ENCODE results near the gene ZFR.

The ZFR gene

DNA sequence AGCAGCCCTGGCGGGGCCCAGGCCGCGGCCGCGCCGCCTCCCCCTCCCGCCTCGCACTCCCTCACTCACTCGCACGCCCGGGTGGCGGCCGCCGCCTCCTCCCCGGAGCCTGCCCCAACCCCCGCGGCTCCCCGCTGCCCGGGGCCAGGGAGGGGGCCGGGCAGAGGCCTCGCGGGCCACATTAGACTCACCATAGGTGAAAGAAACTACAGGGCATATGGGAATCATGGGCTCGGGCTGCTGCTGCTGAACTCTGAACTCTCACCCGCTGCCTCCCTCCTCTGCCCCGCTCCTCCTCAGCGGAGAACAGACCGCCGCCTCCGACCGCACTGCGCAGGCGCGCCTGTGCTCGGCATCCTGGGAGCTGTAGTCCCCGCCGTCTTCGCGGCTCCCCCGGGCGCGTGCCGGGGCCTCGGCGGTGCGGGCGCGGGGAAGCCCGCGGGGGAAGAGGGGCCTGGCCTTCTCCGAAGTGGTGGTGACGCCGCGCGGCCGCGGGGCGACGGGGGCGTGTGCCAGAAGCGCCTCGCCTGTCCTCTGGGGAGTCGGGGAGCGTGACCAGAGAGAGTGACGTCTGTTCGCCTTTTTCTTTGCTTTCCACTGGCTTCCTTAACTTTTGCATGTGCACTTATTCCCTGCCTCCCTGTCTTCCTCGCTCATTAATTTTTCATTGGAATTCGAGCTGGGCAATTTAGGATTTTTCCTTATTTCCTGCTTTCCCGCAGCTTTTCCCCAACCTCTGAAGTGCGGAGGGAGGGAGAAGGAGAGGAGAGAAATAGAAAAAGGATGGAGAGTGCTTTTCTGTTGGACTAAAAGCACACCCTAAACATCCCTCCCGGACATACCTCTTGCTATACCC is at the start of gene ZFR:
Gene ZFR, minus strand, starts transcription at position 310 of the 856 bp plus-strand sequence. Its CDS starts 82 bp downstream, at position 228.
- DNase-seq (ENCODE audit: low read depth, low spot score): peak; percentile 93

DNA sequence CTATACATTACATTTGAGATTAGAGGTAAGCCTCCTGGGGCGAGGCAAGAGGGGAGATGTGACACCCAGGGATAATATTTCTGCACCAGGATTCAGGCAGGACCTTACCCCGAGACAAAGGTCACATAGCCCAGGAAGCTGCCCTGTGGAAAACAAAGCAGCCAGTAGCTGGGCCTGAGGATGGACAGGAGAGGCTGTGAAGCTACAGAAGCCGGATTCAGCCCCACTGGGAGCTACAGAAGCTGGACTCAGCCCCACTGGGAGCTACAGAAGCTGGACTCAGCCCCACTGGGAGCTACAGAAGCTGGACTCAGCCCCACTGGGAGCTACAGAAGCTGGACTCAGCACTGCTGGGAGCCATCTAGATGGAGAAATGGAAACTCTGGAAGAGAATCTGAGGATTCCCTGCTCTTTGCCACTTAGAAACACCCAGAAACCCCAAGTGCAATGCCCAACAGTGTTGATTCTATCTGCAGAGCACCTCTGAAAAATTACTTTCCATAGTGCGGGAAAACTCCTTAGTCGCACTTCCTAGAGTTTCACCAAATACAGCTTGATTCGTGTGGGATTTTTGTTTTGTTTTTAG is 46.5 kb upstream of the ZFR start:
- no peak for DNase-seq (ENCODE audit: low read depth, low spot score)

DNA sequence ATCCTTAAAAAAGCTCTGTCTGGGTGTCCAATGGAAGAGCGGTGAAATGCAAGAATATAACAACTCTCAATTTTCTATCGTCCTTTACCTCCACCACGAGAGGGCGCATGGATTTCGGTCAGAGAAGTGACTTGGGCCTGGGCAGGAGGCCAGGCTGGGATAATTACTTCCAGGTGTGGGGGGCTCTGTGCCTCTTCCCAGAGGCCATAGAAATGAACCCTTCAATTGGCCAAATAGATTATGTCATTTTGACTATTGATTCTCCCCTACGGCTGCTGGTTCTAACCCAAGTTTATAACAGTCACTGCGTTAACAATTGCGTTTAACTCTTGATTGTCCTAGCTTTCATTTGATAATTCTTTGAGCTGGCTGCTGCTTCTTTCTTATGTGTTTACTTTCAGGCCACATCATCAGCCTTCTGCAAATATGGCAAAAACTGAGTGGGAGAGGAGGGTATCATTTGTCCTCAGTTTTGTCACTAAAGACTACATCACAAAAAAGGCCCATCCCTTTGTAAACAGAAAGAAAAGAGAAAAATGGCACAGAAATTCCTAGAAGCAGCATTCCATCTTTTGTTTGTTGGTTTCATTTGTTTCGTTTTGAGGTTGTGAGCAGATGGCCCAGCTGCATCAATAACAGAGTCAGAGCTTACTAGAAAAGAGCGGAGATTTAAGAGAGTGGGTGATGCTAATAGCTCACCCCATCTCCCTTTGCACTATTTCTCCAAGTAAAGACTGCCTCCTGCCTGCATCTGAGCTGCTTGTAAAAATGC is 45.4 kb upstream of the ZFR start:
- peak; percentile 72 for DNase-seq (ENCODE audit: low read depth, low spot score)

DNA sequence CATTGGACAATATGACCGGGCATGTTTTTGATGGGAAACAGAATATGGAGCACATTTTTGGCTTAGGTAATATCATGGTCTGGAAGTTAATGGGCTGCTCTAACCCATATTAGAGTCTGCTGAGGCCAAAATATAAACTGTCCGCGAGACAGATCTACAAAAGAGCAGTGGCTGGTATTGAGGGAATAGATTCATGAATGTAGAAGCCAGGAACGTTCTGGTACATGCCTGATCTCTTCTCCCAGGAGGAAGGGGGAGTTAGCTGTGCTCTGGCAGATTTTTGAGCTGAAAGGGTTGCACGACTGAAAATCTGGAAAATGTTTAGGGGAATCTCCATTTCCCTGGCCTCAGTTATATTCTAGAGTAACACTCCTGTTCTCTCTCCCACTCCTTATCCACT is 42.9 kb upstream of the ZFR start:
- no peak for DNase-seq (ENCODE audit: low read depth, low spot score)

DNA sequence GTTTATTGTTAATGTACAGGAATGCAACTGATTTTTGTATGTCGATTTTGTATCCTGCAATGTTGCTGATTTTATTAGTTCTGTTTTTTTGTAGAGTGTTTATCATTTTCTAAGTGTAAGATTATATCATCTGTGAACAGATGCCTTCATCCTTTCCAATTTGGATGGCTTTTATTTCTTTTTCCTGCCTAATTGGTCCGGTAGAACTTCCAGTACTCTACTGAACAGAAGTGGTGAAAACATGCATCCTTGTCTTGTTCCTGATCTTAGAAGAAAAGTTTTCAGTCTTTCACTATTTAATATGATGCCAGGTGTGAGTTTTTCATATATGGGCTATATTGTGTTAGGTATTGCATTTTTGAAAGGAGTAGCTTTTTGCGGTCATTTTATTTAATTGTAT is 42.5 kb upstream of the ZFR start:
- no peak for DNase-seq (ENCODE audit: low read depth, low spot score)

DNA sequence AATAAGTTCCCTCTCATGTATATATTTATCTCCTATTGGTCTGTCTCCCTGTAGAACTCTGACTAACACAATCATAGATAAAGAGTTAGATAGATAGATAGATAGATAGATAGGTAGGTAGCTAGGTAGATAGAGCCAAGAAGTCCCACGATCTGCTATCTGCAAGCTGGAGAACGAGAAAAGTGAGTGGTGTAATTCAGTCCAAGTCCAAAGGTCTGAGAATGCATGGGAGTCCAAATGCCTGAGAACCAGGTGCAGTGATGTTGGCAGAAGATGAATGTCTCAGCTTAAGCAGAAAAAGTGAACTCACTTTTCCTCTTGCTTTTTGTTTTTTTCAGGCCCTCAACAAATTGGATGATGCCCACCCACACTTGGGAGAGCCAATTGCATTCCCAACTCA is 37.7 kb upstream of the ZFR start:
- no peak for DNase-seq (ENCODE audit: low read depth, low spot score)

DNA sequence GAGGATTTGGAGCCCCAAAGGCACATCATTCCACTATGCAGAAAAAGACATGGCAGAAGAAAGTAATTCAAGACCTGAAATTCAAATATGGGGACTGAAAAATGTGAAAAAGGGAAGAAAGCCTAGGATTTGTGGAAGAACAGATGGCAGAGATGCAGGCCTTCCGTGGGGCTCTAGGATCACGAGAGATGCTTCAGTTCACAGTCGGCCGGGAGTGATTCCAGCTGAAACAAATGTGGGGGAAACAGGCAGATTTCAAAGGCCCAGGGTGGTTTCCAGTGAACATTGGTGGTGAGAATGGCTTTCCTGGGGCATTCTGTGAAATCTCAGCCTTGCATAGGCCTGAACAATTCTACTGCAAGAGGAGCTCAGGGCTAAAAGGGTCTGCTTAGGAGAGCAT is 34.6 kb upstream of the ZFR start:
- no peak for DNase-seq (ENCODE audit: low read depth, low spot score)

DNA sequence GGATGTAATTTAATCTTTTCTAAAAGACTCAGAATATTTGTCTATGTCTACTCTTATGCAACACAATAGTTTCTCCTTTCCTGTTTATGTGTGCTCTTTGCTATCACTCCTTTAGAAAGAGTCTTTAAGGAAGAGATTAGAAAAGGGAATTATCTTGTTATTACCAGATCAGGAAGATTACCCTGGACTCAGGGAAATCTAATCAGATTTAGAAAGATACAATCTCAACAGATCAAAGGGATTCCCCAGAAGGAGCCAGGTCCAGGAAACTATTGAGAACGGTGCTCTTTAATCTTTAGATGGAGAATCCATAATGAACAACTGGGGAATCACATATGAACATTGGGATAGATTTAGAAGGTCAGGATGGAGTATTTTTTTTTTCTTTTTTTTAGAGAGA is 32.4 kb upstream of the ZFR start:
- no peak for DNase-seq (ENCODE audit: low read depth, low spot score)

DNA sequence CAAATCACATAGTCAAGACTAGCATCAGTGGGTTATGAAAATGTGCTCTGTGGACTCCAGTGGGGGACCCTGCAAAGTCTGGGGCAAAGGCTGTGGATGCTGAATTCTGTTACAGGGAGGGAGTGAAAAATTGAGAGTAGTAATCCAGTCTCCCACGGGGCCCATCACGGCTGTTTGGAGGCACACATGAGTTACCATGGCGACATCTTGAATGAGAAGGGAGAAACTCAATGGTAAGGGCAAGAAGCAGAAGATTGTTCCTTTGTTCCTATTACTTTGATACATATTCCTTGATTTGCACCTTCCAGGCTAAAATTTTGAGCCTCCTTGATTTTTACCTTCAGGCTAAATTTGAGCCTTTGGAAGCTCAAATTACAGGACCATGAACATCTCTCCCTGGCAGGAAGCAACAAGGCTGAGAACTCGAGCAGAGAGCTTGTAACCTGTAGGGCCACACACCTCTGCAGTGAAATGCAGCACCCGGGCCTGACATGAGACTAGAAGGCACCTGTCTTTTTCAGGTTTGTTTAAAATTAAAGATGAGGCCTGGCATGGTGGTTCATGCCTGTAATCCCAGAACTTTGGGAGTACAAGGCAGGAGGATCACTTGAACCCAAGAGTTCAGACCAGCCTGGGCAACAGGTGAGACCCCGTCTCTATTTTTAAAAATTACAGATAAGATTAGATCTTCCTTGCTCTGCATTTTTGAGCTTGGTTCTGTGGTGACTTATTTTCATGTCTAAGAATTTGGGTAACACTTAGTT is 31.0 kb upstream of the ZFR start:
- DNase-seq (ENCODE audit: low read depth, low spot score): no peak

DNA sequence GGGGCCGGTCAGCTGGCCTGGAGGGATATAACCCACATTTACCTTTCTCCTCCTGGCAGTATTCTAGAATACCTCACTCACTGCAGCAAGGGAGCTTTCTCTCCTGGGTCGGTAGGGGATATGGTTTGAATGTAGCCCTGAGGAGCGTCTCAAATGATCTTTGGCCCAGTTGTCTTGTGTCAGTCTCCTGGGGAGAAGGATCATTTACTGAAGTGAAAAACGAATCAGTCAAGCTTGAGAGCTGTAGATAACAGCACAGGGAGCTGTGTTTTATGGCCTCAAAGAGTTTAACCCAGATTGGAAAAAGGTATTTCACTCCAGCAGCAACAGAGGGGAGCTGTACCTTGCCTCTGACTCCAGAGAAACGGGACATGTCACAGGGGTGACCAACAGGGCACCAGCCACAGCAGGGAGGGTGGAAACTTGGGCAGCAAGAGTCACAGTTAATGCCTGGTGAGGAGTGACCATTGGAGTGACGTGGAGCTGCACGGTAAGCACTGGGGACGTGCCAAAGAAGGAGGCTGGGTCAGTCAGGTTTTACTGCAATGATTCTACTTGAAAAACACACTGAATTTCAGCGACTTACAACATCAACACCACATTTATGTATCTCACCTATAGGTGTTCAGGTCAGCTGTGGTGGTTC is 29.8 kb upstream of the ZFR start:
- DNase-seq (ENCODE audit: low read depth, low spot score): peak; percentile 77

DNA sequence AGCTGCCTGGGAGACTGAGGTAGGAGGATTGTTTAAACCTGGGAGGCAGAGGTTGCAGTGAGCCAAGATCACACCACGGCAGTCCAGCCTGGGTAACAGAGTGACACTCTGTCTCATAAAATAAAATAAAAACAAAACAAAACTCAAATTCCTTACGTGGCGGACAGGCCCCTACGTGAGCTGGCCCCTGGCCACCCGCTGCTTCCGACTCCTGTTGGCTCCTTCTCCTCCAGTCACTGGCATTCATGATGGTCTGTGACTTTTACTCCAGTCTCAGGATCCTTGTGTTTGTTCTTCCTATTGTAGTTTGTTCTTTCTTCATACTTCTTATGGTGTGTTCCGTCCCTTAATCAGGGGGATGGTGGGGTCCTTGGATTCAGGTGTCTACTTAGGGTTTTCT is 28.5 kb upstream of the ZFR start:
- DNase-seq (ENCODE audit: low read depth, low spot score): no peak

DNA sequence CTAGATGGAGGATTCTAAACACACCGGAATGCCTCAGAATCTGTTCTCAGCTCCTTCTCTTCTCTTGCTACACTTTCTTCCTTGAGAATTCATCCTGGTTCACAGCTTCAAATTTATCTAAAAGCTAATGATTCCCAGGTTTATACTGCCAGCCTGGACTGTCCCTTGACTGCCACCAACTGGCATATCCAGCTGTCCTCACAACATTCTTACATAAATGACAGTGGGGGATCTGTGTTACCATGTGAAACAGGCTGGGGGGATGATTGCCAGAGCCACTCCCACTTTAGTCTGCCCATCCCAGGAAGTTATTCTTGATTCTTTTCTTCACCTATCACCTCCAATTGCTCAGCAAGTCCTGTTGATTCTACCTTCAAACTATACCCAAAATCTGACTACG is 27.2 kb upstream of the ZFR start:
- DNase-seq (ENCODE audit: low read depth, low spot score): no peak

DNA sequence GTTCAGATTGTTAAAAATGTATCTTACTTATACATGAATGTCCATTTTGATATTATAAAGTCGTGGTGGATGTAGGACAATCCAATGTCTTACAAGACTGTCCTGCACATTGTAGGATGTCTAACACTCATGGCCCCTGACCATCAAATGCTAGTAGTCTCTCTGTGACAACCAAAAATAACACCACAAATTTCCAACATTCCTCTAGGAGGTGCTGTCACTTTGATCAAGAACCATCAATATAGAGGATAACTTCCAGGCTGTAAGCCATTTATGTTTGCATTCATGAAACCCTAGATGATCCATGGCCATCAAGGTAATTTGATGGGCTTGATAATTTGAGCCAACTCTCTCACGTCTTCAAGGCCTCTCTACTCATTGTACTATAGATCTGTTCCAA is 20.5 kb upstream of the ZFR start:
- no peak for DNase-seq (ENCODE audit: low read depth, low spot score)

DNA sequence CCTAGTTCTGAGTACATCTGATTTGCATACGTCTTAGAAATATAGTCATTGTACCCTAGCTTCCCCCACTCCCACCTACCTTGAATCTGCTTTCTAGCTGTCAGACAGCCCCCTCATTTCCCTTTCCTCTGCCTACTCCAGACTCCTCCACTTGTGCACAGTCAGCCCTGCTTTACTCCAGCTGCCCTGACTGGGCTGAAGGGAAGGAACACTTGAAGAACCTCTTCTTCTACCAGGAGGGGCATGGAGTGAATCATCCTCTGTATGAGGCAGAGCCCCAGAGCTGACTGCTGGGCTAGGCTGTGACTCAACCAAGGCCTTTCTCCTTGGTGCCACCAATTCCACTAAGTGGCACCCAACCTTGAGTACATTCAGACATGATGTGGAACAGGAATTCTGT is 18.1 kb upstream of the ZFR start:
- DNase-seq (ENCODE audit: low read depth, low spot score): no peak

DNA sequence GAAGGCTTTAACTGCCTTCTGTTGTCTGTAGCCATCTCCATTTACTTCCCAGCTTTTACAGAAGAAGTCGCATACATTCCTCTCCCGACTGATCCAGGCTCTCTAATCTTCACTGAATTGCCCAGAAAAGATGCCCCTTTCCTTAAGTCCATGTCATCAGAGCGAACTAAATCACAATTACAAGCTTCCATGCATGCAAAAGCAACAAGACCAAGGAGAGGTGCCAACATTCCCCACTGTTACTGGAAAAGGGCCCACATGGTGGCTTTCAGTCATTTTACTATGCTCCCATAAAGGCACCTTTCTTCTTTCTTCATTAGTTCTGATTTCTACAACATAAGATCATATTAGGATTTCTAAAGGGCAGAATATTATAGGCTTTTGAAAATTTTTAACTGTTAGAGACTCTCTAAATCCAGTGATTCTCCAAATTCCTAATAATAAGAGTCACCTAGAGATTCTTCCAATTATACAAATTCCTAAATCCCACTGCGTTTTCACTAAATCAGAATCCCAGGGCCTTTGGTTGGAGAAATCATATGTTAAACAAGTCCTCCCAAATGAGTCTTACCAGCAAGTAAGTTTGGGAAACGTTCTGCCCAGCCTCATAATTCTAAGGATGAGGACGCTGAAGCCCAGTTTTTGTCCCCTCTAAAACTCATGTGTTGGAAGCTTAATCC is 17.0 kb upstream of the ZFR start:
- no peak for DNase-seq (ENCODE audit: low read depth, low spot score)

DNA sequence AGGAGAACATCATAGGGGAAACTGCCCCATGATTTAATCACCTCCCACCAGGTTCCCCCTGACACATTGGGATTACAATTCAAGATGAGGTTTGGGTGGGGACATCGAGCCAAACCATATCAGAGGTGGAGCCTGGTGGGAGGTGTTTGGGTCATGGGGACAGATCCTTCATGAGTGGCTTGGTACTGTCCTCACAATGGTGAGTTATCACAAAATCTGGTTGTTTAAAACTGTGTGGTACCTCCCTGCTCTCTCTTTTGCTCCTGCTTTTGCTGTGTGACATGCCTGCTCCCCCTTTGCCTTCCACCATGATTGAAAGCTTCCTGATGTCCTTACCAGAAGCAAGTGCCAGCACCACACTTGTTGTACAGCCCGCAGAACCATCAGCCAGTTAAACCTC is 16.2 kb upstream of the ZFR start:
- DNase-seq (ENCODE audit: low read depth, low spot score): no peak

DNA sequence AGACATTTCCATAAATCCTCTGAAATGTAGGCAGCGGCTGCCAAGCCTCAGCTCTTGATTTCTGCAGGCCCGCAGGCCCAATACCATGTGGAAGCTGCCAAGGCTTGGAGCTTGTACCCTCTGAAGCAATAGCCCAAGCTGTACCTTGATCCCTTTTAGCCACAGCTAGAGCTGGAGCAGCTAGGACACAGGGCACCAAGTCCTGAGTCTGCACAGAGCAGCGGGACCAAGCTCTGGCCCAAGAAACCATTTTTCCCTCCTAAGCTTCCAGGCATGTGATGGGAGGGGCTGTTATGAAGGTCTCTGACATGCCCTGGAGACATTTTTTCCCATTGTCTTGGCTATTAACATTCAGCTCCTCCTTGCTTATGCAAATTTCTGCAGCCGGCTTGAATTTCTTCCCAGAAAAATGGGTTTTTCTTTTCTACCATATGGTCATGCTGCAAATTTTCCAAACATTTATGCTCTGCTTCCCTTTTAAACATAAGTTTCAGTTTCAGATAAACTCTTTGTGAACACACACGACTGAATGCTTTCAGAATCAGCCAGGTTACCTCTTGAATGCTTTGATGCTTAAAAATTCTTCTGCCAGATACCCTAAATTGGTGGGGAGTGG is 14.4 kb upstream of the ZFR start:
- no peak for DNase-seq (ENCODE audit: low read depth, low spot score)

DNA sequence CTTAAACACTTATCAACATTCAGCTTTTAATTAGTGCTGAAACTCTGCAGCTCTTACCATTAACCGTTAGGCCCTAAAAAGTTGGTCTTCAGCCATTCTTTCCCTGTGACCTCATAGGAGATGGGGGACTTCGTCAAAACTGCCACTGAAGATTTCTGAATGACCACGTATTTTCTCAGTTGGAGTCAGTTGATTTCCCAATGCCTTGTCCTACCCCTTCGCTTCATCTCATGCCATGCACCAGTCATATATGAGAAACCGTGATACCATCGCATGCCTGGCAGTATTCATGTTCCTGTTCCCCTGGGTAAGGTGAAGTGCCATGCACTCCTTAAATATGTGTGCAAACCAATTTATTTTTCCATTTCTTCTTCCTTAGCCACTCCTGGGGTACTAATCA is 10.8 kb upstream of the ZFR start:
- no peak for DNase-seq (ENCODE audit: low read depth, low spot score)

DNA sequence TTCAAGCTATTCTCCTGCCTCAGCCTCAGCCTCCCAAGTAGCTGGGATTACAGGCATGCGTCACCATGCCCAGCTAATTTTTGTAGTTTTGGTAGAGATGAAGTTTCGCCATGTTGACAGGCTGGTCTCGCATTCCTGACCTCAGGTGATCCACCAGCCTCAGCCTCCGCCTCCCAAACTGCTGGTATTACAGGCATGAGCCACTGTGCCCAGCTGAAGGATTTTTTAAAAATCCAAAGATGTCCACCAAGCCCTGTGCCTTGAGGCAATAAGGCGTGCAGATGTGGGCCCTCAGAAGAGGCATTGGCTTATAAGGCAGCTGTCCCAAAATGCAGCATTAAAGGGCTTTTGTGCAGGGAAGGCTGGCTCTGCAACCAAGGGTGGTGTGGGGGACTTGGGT is 10.3 kb upstream of the ZFR start:
- DNase-seq (ENCODE audit: low read depth, low spot score): no peak

DNA sequence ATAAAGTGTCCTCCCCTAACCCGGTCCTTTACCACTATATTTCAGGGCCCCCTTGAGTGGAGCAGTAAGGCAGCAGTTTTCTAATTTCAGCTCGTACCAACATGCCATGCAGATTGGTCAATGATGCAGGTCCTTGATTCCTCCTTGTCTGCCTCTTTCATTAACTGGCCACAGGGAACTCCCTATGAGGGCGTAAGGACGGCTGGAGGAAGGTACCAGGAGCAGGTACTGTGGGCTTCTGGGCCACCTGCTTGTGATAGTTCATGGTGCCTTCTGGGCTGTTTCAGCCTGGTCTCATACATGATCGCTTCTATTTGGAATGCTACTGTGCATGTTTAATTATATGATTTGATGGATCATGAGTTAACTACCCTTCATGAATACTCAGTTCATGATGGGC is 9.4 kb upstream of the ZFR start:
- DNase-seq (ENCODE audit: low read depth, low spot score): no peak

Data from ELF-1 (cell line).